ENCODE measurements around the gene ARSG. TPM values are rescaled to one million over a fixed set of nuclear protein-coding genes. Genes with fewer than 3 reads are reported as not detected.

ARSG gene
- 26.3 TPM for total RNA-seq

DNA sequence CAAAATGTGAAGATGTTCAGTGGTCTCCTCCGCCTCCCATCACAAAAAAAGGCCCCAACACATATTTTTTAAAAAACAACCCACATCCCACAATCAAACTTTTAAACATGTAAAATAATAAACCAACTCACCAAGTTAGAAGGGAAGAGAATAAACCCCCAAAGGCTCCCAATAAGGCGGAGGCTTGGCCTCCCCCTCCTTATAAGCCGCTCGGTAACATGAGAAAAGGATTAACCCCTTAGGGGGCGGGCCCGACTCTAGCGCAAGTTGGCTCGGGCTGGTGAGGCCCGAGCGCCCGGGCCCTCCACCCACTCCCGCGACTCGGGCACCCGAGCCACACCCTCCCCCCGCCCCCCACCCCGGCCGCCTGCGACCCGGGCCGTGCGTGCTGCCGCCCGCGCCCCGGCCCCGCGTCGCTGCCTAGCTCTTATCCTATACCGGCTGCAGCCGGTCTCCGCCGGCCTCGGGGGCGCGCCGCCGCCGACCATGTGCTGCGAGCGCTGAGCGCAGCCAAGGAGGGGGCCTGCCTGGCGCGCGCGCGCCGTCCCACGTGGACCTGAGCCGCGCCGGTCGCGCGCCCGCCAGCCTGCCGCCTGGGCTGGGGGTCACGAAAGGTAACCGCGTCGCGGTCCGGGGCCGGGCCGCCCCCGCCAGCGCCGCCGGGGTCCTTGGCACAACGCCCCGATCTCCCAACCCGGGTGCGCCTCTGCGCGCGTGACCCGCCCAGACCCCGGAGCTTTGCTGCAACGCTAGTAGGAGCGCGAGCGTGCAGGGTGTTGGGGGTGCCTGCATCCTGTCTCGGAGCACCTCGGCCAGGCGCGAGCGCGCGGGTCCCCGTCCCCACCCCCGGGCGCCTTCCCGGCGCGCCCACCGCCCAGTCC is at the start of gene ARSG, which contains the start of gene SLC16A6:
Gene ARSG, plus strand, starts transcription at position 541 of the 881 bp plus-strand sequence. CDS start 15,999 bp downstream, outside the sequence.
Gene SLC16A6, minus strand, starts transcription at position 173 of the 881 bp plus-strand sequence. CDS start 12,807 bp downstream, outside the sequence.

DNA sequence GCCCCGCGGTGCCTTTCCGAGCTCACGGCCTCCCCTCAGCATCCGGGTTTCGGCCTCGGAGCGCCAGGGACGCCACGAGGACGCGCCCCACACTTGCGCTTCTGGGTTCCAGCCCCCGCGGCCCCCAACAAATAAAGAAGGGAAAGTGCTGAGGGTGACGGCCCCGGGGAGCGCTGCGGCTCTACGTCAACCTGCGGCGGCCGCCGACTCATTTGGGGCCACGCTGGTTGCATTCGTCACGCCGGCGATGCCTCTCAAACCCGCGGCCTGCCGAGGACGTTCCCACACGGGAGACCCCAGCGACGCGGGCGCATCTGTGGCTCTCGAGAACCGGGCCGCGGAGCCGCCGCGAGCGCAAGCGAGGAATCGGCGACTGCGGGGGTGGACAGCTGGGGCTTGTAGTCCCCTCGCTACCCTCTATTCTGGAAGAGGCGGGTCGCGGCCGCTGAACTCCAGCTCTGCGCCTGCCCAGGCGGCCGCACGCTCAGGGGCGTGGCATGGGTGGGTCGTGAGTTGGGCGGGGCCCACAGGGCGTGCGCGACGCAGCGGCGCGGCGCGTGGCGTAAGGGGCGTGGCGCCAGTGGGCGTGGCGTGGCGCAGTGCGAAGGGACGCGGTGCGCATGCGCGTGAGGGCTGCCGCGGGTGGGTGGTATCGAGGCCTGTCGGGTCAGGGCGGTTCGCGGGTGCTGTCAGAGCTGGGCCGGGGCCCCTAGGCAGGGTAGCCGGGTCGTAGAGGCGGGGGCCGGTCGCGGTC is 43.7 kb upstream of the ARSG start, which contains the start of gene AMZ2:
Gene AMZ2, plus strand, starts transcription at position 599 of the 754 bp plus-strand sequence. CDS start 2,145 bp downstream, outside the sequence.

DNA sequence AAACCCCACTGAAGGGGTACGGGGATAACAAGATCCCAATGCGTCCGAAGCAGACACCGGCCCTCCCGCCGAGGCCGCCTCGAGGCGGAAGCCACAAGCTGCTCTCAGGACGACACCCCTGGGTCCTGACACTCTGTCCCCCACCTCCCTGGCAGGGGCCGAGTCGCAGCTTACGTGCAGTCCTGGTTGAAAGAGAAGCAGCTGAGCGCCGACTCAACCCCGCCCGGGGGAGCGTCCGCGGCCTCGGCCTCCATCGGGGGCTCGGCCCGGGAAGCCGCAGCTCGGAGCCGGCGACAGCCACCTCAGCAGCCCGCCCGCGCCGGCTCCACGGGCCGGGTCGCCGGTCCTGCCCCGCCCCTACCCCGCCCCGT is 165.9 kb downstream of the ARSG start, which contains the start of gene WIPI1:
Gene WIPI1, minus strand, starts transcription at position 329 of the 371 bp plus-strand sequence. Its CDS starts 75 bp downstream, at position 254.

Other genes starting within 250 kb of the ARSG start
- 62.2 TPM for gene AMZ2, start 43.5 kb upstream of the ARSG start, total RNA-seq
- gene SLC16A6, start 368 bp upstream of the ARSG start, total RNA-seq, result 8.7 TPM
- gene WIPI1, start 166.0 kb downstream of the ARSG start, total RNA-seq, result 39.4 TPM
- 378 TPM for gene PRKAR1A, start 220.9 kb downstream of the ARSG start, total RNA-seq